C4-2B (cell line): ENCODE results near the gene IFT22.
"Not testable (repeated sequence)": the region's sequence is repeated elsewhere in the genome, so short reads cannot be mapped to it uniquely, and the experiment has no call there.

Experiments
- H3K27ac ChIP-seq: fragments of 450-650 bp; 2 replicates; pipeline ENCODE4 v1.5.1; 2017
- ZFX ChIP-seq: fragments of 450-650 bp; IDR thresholded peaks from 2 replicates; pipeline ENCODE4 v1.6.1; 2017
- TF ChIP-seq, protein P1 (sequence below): fragments of 450-650 bp; conservative IDR thresholded peaks from 2 replicates; pipeline ENCODE4 v1.5.1; 2017; ENCODE audit warnings: mild to moderate bottlenecking

IFT22 gene

DNA sequence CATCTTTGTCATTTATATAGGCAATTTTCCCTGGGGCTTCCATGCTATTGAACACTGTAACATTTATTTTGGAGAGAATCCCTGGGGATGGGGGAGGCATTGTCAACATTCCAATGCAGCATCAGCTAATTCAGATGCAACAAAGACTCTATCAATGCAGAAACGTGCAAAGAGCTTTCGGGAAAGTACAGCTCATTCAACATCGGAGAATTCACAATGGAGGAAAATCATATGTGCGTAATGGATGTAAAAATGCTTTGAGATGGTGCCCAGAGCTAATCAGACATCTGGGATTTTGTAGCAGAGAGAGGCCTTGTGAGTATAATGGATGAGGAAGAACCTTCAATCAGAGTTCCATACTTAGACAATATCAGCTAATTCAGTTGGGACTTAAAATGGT, 48.4 kb downstream of the IFT22 start:
- no peak overlapping the region for H3K27ac ChIP-seq
- no peak for TF ChIP-seq ZFX
- TF ChIP-seq, protein P1, sequence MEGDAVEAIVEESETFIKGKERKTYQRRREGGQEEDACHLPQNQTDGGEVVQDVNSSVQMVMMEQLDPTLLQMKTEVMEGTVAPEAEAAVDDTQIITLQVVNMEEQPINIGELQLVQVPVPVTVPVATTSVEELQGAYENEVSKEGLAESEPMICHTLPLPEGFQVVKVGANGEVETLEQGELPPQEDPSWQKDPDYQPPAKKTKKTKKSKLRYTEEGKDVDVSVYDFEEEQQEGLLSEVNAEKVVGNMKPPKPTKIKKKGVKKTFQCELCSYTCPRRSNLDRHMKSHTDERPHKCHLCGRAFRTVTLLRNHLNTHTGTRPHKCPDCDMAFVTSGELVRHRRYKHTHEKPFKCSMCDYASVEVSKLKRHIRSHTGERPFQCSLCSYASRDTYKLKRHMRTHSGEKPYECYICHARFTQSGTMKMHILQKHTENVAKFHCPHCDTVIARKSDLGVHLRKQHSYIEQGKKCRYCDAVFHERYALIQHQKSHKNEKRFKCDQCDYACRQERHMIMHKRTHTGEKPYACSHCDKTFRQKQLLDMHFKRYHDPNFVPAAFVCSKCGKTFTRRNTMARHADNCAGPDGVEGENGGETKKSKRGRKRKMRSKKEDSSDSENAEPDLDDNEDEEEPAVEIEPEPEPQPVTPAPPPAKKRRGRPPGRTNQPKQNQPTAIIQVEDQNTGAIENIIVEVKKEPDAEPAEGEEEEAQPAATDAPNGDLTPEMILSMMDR, result no peak

DNA sequence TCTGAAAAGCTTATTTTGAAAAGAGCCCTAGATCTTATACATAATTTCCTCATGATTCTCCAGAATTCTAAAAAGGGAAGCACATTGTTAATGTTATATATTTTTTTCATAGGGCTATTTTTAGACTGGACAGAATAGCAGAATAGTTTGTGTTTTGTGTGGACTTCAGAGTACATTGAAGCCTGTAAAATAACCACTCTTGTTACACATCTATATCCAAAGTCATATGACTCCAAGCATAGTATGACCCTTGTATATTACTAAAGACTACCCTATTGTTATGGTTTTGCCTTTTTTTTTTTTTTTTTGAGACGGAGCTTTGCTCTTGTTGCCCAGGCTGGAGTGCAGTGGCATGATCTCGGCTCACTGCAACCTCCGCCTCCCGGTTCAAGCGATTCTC, 50.6 kb downstream of the IFT22 start:
- H3K27ac ChIP-seq, result no peak overlapping the region
- TF ChIP-seq, protein P1, result no peak
- TF ChIP-seq ZFX, result no peak

DNA sequence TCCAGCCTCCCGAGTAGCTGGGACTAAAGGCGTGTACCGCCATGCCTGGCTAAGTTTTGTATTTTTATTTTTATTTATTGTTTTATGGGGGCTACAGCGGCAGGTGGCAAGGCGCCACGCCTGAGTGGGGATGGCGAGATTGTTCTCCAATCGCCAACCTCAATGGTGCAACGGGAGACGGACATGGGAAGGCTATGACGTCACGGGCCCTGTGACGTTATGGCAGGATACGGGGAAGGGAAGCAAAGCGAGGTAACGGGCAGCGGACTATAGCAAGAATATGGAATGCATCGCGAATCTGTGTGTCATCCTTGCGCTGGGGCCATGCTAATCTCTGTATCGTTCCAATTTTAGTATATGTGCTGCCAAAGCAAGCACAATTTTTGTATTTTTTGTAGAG, 51.9 kb downstream of the IFT22 start:
- H3K27ac ChIP-seq, result no peak overlapping the region
- TF ChIP-seq ZFX, result no peak
- TF ChIP-seq, protein P1, result no peak

DNA sequence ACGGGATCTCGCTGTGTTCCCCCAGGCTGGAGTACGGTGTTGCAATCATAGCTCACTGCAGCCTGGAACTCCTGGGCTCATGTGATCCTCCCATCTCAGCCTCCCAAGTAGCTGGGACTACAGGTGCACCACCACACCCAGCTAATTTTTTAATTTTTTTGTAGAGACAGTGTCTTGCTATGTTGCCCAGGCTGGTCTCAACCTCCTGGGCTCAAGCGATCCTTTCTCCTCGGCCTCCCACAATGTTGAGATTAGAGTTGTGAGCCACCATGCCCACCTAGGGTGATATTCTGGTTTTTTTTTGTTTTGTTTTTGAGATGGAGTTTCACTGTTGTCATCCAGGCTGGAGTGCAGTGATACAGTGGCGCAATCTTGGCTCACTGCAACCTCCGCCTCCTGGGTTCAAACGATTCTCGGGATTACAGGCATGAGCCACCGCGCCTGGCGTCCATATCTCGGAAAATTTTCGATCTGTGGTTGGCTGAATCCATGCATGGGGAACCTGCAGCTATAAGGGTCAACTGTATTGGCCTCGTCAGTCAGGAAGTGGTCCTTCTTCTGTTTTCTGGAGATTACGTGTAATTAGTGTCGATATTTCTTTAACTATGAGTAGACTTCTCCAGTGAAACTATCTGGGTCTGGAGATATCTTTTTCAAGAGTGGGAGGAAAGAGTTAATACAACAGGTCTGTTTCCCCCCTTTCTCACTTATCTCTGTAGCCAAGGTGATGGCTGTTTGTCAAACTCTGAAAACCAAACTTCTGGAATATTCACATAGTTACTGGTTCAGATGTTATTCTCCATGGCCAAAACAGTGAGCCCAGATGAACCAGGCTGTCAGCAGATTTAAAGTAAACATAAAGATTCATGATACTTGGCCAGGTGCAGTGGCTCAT, 55.7 kb downstream of the IFT22 start:
- TF ChIP-seq, protein P1, result no peak
- no peak for TF ChIP-seq ZFX
- no peak overlapping the region for H3K27ac ChIP-seq

DNA sequence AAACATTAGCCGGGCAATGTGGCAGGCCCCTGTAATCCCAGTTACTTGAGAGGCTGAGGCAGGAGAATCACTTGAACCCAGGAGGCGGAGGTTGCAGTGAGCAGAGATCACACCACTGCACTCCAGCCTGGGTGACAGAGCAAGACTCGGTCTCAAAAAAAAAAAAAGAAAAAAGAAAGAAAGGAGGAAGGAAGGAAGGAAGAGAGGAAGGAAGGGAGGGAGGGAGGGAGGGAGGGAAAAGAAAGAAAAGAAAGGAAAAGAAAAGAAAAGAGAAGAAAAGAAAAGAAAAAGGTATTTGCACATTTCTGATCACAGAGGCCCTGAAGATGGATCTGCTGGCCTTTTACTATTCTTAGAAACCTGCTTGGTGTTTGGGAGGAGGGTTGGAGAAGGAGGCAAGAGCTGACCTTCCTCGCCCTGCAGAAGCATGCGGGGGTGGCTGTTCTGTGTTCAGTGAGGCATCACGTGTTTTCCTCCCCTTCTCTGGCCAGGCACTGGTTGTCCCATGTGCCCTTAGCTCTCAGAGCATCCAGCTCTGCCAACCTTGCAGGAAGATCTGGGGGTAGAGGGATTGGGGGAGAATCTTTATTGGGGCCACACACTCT, 57.4 kb downstream of the IFT22 start:
- H3K27ac ChIP-seq, result not testable (repeated sequence)
